GM21576 (cell line): ENCODE results near the gene LIN52.
A peak's percentile ranks its signal among the peaks of the same experiment; 100 is the strongest.

ENCODE experiments used
- ATAC-seq: cut with Tn5 transposase; IDR thresholded peaks from one replicate; pipeline ENCODE4 v1.9.1; 2021; ENCODE audit warnings: mild to moderate bottlenecking, moderate library complexity; ENCODE audit not compliant: unreplicated experiment

The LIN52 gene, protein sequence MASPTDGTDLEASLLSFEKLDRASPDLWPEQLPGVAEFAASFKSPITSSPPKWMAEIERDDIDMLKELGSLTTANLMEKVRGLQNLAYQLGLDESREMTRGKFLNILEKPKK

GRCh38 chr14:74084277-74085046, at the start of gene LIN52, which contains the start of gene ALDH6A1:
Gene LIN52, plus strand, starts transcription at chr14:74084956. Its CDS starts 19 bp downstream, at chr14:74084975.
Gene ALDH6A1, minus strand, starts transcription at chr14:74084453. Its CDS starts 59 bp downstream, at chr14:74084394.
- peak; percentile 90 for ATAC-seq

- ATAC-seq: no peak
Measured at GRCh38 chr14:74035556-74035955, 49.2 kb upstream of the LIN52 start.

DNA sequence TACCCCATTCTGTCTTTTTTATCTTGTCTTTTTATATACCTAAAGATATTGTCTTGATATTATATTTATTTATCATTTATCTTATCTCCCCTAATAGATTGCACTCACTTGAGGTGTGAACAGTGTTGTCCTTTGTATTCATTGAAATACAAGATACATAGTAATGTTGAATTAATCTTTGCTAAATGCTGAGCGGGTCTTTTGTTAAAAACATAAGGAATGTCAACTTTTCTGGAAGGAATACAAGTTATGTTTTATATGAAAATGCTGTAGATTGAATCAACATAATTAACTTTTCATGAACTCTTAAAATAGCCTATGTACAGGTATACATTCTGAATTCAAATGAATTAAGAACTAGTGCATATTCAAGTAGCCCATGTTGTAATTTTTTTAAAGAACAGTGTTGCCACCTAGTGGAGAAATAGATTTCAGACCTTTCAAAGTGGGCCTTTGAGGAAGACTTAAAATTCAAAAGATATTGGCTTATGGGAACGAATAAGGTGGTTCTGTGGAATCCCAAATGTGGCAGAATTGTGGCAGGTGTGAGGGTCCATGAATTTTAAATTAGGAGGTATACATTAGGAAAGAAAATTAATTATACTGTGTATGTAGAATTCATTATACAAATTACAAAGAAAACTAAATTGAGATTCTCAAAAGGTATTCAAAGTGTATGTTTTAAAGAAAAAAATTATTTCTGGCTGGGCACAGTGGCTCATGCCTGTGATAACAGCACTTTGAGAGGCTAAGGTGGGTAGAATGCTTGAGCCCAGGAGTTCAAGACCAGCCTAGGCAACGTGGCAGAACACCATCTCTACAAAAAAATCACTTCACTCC, 46.5 kb upstream of the LIN52 start:
- no peak for ATAC-seq

GRCh38 chr14:74042296-74042695, 42.5 kb upstream of the LIN52 start:
- ATAC-seq: no peak

DNA sequence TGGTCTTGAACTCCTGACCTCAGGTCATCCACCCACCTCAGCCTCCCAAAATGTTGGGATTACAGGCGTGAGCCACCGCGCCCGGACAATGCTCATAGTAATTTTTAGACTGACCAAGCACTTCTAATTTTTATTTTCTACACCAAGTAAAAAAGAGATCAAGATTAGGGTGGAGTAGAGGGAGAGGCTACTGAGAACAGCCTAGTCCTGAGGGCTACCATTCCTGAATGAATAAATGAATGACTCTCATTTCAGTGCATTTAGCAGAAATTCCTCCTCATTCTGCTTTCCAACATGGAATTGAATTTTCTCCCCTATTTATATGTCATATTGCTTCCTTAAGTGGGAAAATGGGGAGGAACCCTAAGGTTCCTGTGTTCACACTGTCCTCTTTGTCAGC, 39.2 kb upstream of the LIN52 start:
- ATAC-seq: no peak

- ATAC-seq: no peak
Measured at GRCh38 chr14:74048281-74048680, 36.5 kb upstream of the LIN52 start.

GRCh38 chr14:74049876-74050495, 34.8 kb upstream of the LIN52 start:
- no peak for ATAC-seq

- ATAC-seq: no peak
Measured at GRCh38 chr14:74062809-74063150, 22.0 kb upstream of the LIN52 start.

DNA sequence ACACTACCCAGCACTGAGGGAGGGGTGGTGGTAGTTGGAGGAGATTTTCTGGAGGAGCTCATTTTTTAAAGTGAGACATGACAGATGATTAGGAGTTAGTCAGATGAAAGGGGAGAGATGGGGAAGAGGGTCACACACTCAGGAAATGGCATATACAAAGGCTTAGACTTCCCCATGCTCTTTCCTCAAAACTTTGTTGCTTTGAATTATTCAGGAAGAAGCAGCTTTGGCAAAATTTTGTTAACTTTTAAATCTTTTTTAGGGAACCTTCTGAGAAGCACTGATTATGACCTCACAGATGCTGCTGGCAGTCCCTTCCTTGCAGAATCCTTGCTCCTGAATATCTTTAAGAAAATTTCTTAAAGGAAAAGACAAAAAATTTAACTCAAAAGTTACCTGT, 20.3 kb upstream of the LIN52 start:
- ATAC-seq: no peak

GRCh38 chr14:74064883-74065282, 19.9 kb upstream of the LIN52 start:
- ATAC-seq: no peak

GRCh38 chr14:74065746-74066575, 18.8 kb upstream of the LIN52 start:
- no peak for ATAC-seq

DNA sequence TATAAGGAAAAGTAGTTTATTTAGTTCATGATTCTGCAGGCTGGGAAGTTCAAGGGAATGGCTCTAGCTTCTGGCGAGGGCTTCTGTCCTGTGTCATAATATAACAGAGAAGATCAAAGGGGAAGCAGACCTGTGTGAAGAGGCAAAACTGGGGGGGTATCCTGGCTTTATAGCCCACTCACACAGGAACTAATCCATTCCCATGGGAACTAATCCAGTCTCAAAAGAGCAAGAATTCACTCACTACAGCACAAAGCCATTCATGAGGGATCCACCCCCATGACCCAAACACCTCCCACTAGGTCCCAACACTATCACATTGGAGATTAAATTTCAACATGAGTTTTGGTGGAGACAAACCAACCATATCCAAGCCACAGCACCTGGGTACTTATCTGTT, 7.4 kb upstream of the LIN52 start:
- ATAC-seq: no peak

DNA sequence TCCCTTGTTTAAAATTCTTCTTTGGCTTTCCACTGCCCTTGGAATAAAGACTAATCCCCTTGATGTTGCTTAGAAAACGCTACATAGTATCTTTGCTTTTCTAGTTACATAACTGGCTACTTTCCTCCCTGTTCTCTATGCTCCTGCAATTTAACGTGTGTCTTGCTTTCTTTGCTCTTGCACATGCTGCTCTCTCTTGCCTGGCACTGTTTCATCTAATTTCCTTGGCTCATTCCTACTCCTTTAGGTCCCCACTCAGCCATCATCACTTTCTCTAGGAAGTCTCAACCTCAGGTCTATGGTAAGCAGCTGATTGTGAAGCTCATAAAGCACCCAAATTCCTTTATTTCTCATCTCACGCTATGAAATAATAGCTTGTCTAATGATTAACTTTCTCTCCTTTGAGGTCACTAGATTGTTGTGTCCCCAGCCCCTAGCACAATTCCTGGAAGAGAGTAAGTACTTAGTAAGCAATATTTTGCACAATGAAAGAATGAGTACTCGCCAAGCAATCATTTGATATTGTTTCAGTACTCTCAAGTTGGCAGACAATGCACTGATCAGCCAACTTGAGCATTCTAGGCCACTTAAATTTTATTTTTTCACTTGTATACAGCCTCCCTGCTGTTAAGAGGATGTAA, 3.8 kb upstream of the LIN52 start:
- no peak for ATAC-seq

- ATAC-seq: no peak
Measured at GRCh38 chr14:74081491-74081890, 3.3 kb upstream of the LIN52 start.

GRCh38 chr14:74083161-74083560, 1.6 kb upstream of the LIN52 start:
- ATAC-seq: no peak

DNA sequence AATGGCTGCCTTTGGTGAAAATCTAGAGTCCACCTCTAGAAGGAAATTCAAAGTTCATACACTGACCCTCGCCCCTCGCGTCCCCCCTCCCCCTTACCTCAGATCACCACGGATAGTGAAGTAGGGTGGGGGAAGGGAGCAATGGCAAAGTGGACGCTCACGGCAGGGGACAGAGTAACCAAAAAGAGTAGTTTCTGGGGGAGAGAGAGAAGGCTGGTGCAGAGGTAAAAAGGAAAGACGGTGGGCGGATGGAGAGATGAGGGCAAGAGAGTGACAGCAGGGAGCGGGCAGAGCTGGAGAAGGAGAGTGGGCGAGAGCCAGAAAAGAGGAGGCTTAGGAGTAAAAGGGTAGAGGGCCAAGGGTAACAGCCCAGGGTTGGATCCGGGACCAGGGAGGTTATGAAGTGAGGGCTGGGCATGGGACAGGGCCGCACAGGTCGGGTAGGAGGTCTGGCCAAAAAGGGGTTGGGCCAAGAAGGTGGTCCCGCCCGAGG, 926 bp upstream of the LIN52 start:
- ATAC-seq: peak; percentile 16

DNA sequence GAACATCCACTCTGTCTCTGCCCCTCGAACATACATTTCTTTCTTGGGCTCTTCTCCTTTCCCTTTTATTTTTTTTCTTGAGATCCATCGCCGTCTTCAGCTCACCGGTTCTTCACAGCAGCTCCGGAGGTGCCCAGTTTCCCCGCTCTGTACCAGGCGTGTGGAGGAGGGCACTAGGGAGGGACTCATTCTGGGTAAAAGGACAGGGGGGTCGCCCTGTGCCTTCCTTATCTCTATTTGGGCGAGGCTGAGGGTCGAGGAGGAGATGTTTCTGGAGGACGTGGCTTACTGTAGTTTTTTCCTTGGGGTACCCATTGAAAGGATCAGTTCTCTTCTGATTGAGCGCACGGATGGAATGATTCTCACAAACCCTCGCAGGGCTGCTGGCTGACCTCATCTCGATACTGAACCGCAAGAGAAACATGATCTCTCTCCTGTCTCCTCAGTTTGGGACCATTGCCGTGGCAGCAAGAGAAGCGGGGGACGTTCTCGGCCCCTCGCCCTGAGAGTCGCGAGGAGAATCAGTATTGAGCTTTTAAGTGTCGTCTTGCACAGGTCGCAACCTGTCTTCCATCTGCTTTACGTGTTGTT, 386 bp downstream of the LIN52 start:
- ATAC-seq: peak; percentile 0

DNA sequence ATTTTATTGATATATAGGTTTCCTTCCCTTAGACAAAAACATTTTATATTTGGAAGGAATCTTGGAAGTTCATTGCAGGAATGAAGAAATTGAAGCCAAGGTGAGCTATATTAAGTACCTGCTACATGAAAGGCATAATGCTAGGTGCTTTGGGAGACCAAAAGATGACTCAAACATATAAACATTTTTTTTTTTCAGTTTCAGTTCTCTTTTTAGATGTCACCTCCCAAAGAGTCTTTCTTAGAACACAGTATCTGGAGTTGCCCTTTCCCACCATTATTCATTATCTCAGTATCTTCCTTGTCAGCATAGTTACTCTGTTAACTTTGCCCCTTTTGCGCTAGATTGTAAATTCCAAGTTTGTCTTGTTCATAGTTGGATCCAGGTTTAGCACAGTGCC, 1.1 kb downstream of the LIN52 start:
- no peak for ATAC-seq

- ATAC-seq: no peak
Measured at GRCh38 chr14:74089251-74090020, 4.7 kb downstream of the LIN52 start.
